Measurements from ENCODE around the gene ZBTB21.
A peak's percentile ranks its signal among the peaks of the same experiment; 100 is the strongest.

The ZBTB21 gene

GRCh38 chr21:41974752-41975053 is 35.5 kb downstream of the ZBTB21 start:
- H3K9me2 ChIP-seq (replicated peaks; ENCODE audit: insufficient read depth, low read length): no peaks in the 10 kb centered on the region
- no peak for DNase-seq
- H2AFZ ChIP-seq (ENCODE audit: low read length): no peak overlapping the region
- TF ChIP-seq EZH2 (optimal IDR thresholded peaks at IDR 0.05; ENCODE audit: low read depth, low read length) (no peak), EZH2phosphoT487 (IDR thresholded peaks at IDR 0.05; ENCODE audit: low read length) (no peak), CTCF (IDR thresholded peaks at IDR 0.05; ENCODE audit: low read length) (no peak)
- no peaks in the 10 kb centered on the region for H3K4me1 ChIP-seq (ENCODE audit: low read length)
- no peak overlapping the region for H3K4me3 ChIP-seq (ENCODE audit: low read length)
- no peak overlapping the region for H3K4me2 ChIP-seq (ENCODE audit: low read depth, low read length)
- no peaks in the 10 kb centered on the region for H3F3A ChIP-seq (ENCODE audit: insufficient read depth, low read length)
- no peaks in the 10 kb centered on the region for H4K20me1 ChIP-seq (ENCODE audit: insufficient read depth, low read length)
- no peaks in the 10 kb centered on the region for H3K79me2 ChIP-seq (ENCODE audit: low read length)
- no peaks in the 10 kb centered on the region for H3K36me3 ChIP-seq (replicated peaks; ENCODE audit: insufficient read depth, low read length)
- H3K9me3 ChIP-seq (replicated peaks; ENCODE audit: insufficient read depth, low read length): no peaks in the 10 kb centered on the region
- no peak overlapping the region for H3K9ac ChIP-seq (ENCODE audit: low read length)
- no peak overlapping the region for H3K27ac ChIP-seq (ENCODE audit: low read length)
- H3K27me3 ChIP-seq (replicated peaks; ENCODE audit: insufficient read depth, low read length): no peaks in the 10 kb centered on the region

- Histone ChIP-seq H3K9ac (ENCODE audit: low read length) (no peak overlapping the region), H3F3A (ENCODE audit: insufficient read depth, low read length) (no peaks in the 10 kb centered on the region), H3K4me1 (ENCODE audit: low read length) (no peaks in the 10 kb centered on the region), H4K20me1 (ENCODE audit: insufficient read depth, low read length) (no peaks in the 10 kb centered on the region), H3K27me3 (replicated peaks; ENCODE audit: insufficient read depth, low read length) (no peaks in the 10 kb centered on the region), H3K79me2 (ENCODE audit: low read length) (no peaks in the 10 kb centered on the region), H3K9me2 (replicated peaks; ENCODE audit: insufficient read depth, low read length) (no peaks in the 10 kb centered on the region), H3K4me3 (ENCODE audit: low read length) (no peak overlapping the region), H3K9me3 (replicated peaks; ENCODE audit: insufficient read depth, low read length) (no peaks in the 10 kb centered on the region), H2AFZ (ENCODE audit: low read length) (no peak overlapping the region), H3K27ac (ENCODE audit: low read length) (no peak overlapping the region), H3K36me3 (replicated peaks; ENCODE audit: insufficient read depth, low read length) (no peaks in the 10 kb centered on the region), H3K4me2 (ENCODE audit: low read depth, low read length) (no peak overlapping the region)
- peak; percentile 5; the same call in 1 of the 2 replicates for TF ChIP-seq CTCF (IDR thresholded peaks at IDR 0.05; ENCODE audit: low read length)
- TF ChIP-seq EZH2phosphoT487 (IDR thresholded peaks at IDR 0.05; ENCODE audit: low read length): no peak
- DNase-seq: no peak
These were observed 36.1 kb downstream of the ZBTB21 start for GRCh38 chr21:41973861-41974751.

GRCh38 chr21:41973427-41973831 is 36.7 kb downstream of the ZBTB21 start:
- H3K9me3 ChIP-seq (replicated peaks; ENCODE audit: insufficient read depth, low read length): no peaks in the 10 kb centered on the region

More at GRCh38 chr21:41973427-41973831, 36.7 kb downstream of the ZBTB21 start:
- no peak overlapping the region for H3K27ac ChIP-seq (ENCODE audit: low read length)
- H3K36me3 ChIP-seq (replicated peaks; ENCODE audit: insufficient read depth, low read length): no peaks in the 10 kb centered on the region
- TF ChIP-seq EZH2 (optimal IDR thresholded peaks at IDR 0.05; ENCODE audit: low read depth, low read length) (no peak), EZH2phosphoT487 (IDR thresholded peaks at IDR 0.05; ENCODE audit: low read length) (no peak), CTCF (IDR thresholded peaks at IDR 0.05; ENCODE audit: low read length) (no peak)
- no peaks in the 10 kb centered on the region for H4K20me1 ChIP-seq (ENCODE audit: insufficient read depth, low read length)
- no peaks in the 10 kb centered on the region for H3K9me2 ChIP-seq (replicated peaks; ENCODE audit: insufficient read depth, low read length)
- H3K27me3 ChIP-seq (replicated peaks; ENCODE audit: insufficient read depth, low read length): no peaks in the 10 kb centered on the region
- no peak for DNase-seq
- no peak overlapping the region for H3K4me3 ChIP-seq (ENCODE audit: low read length)
- H3K79me2 ChIP-seq (ENCODE audit: low read length): no peaks in the 10 kb centered on the region
- no peak overlapping the region for H2AFZ ChIP-seq (ENCODE audit: low read length)
- H3K9ac ChIP-seq (ENCODE audit: low read length): no peak overlapping the region
- H3K4me2 ChIP-seq (ENCODE audit: low read depth, low read length): no peak overlapping the region
- H3F3A ChIP-seq (ENCODE audit: insufficient read depth, low read length): no peaks in the 10 kb centered on the region
- no peaks in the 10 kb centered on the region for H3K4me1 ChIP-seq (ENCODE audit: low read length)

Data from MM.1S (cell line).